Peyer's patch (tissue), 4 donors: ENCODE data around the gene NCOA5. TPM values are rescaled to one million over a fixed set of nuclear protein-coding genes. Genes with fewer than 3 reads are reported as not detected.

ENCODE experiments used
- DNase-seq, 3 donors: peaks; one replicate each; pipeline ENCODE4 v3.0.0-alpha.2; 2017 to 2019
- H3K27ac ChIP-seq, 4 donors: fragments of 200-600 bp; sonication (generic); one replicate each; pipeline ENCODE4 v1.5.1; 2016 to 2019
- H3K27me3 ChIP-seq, 2 donors: fragments of 200-600 bp; sonication (generic); one replicate each; pipeline ENCODE4 v1.5.1; 2019
- H3K36me3 ChIP-seq, 3 donors: fragments of 200-600 bp; sonication (generic); one replicate each; pipeline ENCODE4 v1.5.1; 2016 to 2019
- H3K4me1 ChIP-seq, 4 donors: fragments of 200-600 bp; sonication (generic); one replicate each; pipeline ENCODE4 v1.5.1; 2016 to 2019
- H3K4me3 ChIP-seq, 4 donors: fragments of 200-600 bp; sonication (generic); 1 replicate in 3 of 4; 2 replicates in 1 of 4; pipeline ENCODE4 v1.5.1; 2016 to 2019; ENCODE audit warnings: mild to moderate bottlenecking in 1 of 4
- H3K9me3 ChIP-seq, 4 donors: fragments of 200-600 bp; sonication (generic); one replicate each; pipeline ENCODE4 v1.5.1; 2016 to 2019; ENCODE audit warnings: mild to moderate bottlenecking in 1 of 4
- POLR2A ChIP-seq, 2 donors: fragments of 450-650 bp; IDR thresholded peaks; one replicate each; pipeline ENCODE4 v1.5.1; 2017; ENCODE audit warnings: antibody characterized with exemption in 2 of 2, mild to moderate bottlenecking in 2 of 2, moderate library complexity in 2 of 2
- total RNA-seq, 4 donors: library from RNA; depleted of rRNA; stranded (reverse); fragments of >200 nt; gene quantifications; one replicate each; pipeline ENCODE4 v1.1.0, GENCODE V29; 2016
- TF ChIP-seq, protein P1 (sequence below), 6 experiments: fragments of 450-650 bp in 4 of 6; fragments of 200-600 bp in 2 of 6; sonication (generic) in 1 of 6; IDR thresholded peaks; one replicate each; pipeline ENCODE4 v1.5.1; 2017 to 2019; ENCODE audit warnings: antibody characterized with exemption in 6 of 6, mild to moderate bottlenecking in 3 of 6, moderate library complexity in 1 of 6

NCOA5 gene
- total RNA-seq, 4 donors from 2014 or later: 20.5 to 65.2 (median 24.9) TPM

DNA sequence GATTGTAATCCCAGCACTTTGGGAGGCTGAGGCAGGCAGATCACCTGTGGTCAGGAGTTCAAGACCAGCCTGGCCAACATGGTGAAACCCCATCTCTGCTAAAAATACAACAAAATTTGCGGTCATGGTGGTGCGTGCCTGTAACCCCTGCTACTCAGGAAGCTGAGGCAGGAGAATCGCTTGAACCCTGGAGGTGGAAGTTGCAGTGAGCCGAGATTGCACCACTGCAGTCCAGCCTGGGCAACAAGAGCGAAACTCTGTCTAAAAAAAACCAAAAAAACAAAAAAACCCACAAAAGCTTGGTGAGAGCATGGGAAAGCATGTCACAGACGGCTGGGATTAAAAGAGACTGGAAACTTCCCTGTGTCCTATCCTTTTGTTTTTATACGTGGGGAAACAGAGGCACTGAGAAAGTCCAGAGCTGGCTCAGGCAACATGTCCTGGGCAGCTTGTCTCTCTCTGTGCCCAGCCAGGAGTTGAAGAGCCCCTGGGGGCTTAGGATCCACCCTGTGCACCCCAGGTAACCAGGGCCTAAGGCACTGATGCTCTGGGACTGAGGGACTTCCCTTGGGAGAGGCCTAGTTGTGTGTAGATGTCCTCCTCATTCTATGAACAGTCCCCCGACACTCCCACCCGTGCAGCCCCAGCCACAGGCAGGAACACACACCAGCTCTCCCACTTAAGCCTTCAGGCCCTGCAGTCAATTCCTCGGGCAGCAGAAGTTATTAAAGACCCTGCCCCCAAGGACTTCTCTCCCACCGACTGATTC is 44.3 kb upstream of the NCOA5 start:
- Histone ChIP-seq H3K4me1 (no peaks in the 10 kb centered on the region), H3K36me3 (no peaks in the 10 kb centered on the region), H3K4me3 (no peak overlapping the region), H3K27ac (no peak overlapping the region), H3K27me3 (no peaks in the 10 kb centered on the region), H3K9me3 (no peaks in the 10 kb centered on the region)
- DNase-seq: no peak
- no peak for TF ChIP-seq POLR2A (IDR thresholded peaks at IDR 0.05)
- TF ChIP-seq, protein P1, sequence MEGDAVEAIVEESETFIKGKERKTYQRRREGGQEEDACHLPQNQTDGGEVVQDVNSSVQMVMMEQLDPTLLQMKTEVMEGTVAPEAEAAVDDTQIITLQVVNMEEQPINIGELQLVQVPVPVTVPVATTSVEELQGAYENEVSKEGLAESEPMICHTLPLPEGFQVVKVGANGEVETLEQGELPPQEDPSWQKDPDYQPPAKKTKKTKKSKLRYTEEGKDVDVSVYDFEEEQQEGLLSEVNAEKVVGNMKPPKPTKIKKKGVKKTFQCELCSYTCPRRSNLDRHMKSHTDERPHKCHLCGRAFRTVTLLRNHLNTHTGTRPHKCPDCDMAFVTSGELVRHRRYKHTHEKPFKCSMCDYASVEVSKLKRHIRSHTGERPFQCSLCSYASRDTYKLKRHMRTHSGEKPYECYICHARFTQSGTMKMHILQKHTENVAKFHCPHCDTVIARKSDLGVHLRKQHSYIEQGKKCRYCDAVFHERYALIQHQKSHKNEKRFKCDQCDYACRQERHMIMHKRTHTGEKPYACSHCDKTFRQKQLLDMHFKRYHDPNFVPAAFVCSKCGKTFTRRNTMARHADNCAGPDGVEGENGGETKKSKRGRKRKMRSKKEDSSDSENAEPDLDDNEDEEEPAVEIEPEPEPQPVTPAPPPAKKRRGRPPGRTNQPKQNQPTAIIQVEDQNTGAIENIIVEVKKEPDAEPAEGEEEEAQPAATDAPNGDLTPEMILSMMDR (IDR thresholded peaks at IDR 0.05): no peak

DNA sequence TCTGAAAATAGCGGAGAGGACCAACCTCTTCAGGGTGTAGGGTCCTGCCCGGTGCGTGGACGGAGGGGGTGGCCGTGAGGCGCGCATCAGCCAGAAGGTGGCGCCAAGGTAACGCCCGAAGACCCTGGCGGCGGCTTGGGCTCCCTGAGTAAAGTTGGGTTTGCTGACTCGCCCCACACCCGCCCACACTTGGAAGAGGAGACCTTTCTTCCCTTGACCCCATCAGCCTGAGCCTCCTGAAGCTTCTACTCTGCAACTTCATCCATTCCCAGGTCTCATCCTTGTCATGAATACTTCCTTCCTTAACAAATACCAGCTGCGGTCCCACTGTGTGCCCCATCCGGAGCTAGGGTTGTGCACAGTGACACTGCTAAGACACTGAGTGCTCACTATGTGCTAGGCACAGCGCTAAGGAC is 43.0 kb upstream of the NCOA5 start:
- no peak overlapping the region for H3K27ac ChIP-seq
- no peaks in the 10 kb centered on the region for H3K36me3 ChIP-seq
- H3K27me3 ChIP-seq: no peaks in the 10 kb centered on the region
- H3K4me3 ChIP-seq: no peak overlapping the region
- peak; percentile 66 to 82 (median 71) for DNase-seq
- no peaks in the 10 kb centered on the region for H3K9me3 ChIP-seq
- H3K4me1 ChIP-seq: no peaks in the 10 kb centered on the region
- TF ChIP-seq, protein P1 (IDR thresholded peaks at IDR 0.05): peak; percentile 31 to 72 (median 69)
- TF ChIP-seq POLR2A (IDR thresholded peaks at IDR 0.05): no peak

DNA sequence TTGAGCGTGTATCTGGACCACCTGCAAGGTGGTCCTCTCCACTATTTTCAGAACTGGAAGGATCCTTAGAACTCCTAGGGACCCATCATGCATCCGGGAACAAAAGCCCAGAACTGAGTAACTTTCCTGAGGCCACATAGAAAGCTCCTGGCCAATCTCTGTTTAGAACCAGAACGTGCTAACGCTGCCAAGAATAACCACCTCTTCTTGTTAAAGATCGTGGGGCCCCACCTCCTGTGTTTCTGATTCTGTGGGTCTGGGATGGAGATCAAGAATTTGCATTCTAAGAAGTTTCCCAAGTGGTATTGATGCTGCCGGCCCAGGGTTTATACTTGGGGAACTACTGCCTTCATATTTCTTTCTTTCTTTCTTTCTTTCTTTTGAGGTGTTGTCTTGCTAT is 41.6 kb upstream of the NCOA5 start:
- DNase-seq: no peak
- Histone ChIP-seq H3K27me3 (no peaks in the 10 kb centered on the region), H3K27ac (no peak overlapping the region), H3K36me3 (no peaks in the 10 kb centered on the region), H3K4me1 (no peaks in the 10 kb centered on the region), H3K4me3 (no peak overlapping the region), H3K9me3 (no peaks in the 10 kb centered on the region)
- no peak for TF ChIP-seq POLR2A (IDR thresholded peaks at IDR 0.05)
- TF ChIP-seq, protein P1 (IDR thresholded peaks at IDR 0.05): no peak

DNA sequence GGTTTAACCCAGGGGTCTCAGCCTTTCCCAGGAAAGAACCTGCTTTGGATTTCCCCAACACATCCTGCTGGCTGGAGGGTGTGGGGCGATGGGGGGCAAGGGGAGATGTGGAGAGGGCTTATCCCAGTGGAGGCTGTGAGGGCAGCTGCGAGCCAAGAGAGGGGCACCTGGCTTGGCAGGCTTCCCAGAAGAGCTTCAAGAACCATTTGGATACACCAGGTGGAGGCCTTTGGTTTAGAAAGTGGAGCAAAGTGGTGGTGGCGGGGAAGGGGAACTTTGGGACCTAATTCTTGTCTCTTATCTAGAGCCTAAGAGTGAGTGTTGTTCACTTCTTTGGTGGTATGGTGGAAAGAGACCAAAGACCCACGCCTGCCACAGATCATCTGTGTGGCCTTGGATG is 40.8 kb upstream of the NCOA5 start:
- Histone ChIP-seq H3K27me3 (no peaks in the 10 kb centered on the region), H3K27ac (no peak overlapping the region), H3K9me3 (no peaks in the 10 kb centered on the region), H3K36me3 (no peaks in the 10 kb centered on the region), H3K4me3 (no peak overlapping the region), H3K4me1 (no peaks in the 10 kb centered on the region)
- no peak for TF ChIP-seq POLR2A (IDR thresholded peaks at IDR 0.05)
- TF ChIP-seq, protein P1 (IDR thresholded peaks at IDR 0.05): no peak
- peak in 1 of 3 donors; percentile 15 for DNase-seq

DNA sequence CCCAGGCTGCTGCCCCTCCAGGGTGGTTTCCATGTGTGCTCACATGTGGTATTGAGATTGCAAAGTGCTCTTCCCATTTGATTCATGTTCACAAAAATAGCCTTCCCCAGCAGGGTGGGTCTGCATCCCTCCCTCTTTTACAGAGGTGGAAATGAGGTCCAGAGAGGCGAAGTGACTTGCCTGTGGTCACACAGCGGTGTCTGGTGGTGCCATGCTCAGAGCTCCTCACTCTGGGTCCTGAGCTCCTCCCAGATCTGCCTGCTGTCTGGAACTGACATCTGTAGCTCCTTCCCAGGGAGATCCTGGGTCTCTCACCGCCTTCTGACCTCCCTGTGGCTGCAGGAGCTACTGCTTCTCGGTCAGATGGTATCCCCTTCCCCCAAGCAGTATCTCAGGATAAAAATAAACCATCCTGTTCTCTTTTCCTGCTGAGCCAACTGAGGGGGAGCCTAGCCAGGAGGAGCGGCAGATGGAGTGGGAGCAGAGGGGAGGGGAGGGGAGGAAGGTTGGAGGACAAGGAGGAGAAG is 40.3 kb upstream of the NCOA5 start:
- no peaks in the 10 kb centered on the region for H3K27me3 ChIP-seq
- no peaks in the 10 kb centered on the region for H3K36me3 ChIP-seq
- H3K27ac ChIP-seq: no peak overlapping the region
- DNase-seq: peak in 1 of 3 donors; percentile 22
- H3K4me1 ChIP-seq: no peaks in the 10 kb centered on the region
- H3K9me3 ChIP-seq: no peaks in the 10 kb centered on the region
- TF ChIP-seq POLR2A (IDR thresholded peaks at IDR 0.05): no peak
- TF ChIP-seq, protein P1 (IDR thresholded peaks at IDR 0.05): no peak
- H3K4me3 ChIP-seq: no peak overlapping the region
